ENCODE results near the gene NEU2.
"Not testable (repeated sequence)": the region's sequence is repeated elsewhere in the genome, so short reads cannot be mapped to it uniquely, and the experiment has no call there.

Gene NEU2

DNA sequence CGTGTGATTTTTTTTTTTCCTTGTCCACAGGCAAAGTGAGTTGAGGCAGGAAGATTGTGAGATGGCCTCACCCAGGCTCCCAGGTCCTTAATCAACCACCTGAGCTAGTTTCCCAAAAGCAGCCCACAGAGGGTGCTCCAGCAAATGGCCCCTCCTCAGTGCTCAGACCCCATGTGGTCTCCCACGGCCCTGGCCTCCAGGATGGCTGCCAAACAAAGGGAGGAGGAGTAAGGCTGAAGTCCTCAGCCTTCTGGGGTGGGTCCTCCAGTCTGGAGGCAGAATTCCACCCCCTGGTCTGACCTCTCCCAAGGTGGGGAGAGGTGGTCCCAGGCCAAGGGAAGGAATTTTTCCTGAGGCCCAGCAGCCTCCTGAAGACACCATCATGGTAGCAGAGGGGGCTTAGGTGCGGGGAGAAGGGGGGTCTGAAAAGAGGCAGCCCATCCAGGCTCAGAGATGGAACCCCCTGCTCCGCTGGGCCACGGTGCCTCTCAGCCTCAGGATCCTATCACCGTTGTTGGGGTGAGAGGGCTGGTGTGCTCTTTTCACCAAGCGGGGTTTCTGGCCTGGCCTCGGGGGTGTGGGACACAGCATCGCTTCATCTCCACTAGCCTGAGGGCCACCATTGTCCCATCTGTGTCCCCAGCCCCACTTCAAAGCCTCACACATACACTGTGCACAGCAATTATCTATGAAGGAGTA is 21.8 kb upstream of the NEU2 start:
- FAIRE-seq (no peak), DNase-seq (ENCODE audit: low spot score) (no peak)

DNA sequence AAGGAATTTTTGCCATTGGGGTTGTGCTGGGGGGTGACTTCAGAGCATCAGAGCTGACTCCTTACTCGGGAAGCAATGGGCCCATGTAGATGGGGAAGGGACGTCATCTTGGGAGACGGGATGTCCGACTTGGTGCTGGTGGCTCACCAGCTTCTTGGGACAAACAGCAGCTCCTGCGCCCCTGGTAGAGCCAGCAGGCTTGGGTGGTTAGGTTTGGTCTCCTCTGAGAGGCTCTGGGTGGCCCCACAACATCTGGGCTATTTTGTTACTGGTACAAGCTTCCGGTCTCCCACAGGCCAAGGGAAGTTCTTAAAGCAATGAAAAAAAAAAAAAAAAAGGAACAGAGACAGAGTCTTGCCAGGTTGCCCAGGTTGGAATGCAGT is 21.2 kb upstream of the NEU2 start:
- no peak for DNase-seq (ENCODE audit: low spot score)
- no peak for FAIRE-seq

DNA sequence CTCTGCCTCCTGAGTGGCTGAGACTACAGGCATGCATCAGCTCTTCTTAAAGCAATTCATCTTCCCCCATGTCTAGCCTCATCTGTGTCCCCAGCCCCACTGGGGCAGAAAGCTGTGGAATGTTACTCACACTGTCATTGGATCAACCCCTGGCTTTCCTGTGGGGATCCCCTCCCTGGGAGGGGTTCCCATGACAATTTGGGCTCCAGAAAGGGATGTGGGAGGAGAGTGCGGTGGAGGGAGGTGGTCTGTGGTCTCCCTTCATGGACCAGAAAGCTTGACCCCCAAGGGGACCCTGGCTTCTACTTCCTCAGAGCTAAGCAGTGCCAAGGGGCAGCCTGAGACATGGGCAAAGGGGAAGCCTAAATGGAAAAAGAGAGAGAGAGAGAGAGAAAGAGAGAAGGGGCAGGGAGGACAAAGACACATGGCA is 20.8 kb upstream of the NEU2 start:
- FAIRE-seq (no peak), DNase-seq (ENCODE audit: low spot score) (no peak)

DNA sequence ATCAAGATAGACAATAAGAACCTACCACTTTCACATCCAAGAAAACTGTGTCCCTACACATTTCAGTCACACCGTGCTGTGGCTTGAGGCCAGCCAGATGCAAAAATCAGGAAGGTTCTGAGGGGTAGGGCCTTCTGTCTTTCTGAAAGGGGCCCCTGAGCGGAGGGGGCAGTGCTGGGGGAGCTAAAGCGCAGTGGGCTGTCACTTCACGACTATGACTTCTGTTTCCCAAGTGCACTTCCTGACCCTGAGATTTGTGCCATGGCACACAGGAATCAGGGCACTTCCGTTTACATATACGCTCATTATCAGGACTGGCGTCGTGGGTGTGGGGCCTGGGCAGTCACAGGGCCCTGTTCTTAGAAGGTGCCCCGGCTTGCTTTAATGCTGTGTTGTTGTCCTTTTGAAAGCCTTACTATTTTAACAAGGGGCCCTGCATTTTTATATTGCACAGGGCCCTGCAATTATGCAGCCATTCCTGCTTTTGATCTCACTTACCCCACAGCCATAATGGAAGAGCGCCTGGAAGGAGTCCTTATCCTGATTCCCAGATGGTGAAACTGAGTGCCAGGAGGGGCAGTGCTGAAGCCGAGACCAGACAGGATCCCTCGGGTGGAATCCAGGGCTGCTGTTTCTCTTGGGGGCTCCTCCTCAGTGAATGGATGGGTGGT is 20.0 kb upstream of the NEU2 start:
- FAIRE-seq, result no peak
- DNase-seq (ENCODE audit: low spot score), result no peak

DNA sequence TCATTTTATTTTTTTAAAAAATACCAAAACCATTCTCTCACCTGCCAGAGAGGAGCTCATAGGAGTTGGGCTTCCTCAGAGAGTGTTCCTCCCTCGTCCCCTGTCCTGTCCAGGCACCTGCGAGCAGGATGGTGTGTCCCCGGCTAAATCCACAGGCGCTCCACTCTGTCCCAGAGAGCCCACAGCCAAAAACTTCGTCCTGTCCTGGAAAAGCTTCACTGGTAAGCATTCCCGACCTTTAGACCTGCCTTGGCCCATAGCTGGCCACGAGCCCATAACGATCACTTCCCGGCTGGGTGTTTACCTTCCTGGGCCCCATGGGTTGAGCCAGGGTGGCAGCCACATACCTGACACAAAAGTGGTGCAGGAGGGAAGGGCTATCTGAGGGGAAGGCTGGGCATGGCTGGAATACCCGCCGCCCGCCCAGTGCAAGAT is 19.4 kb upstream of the NEU2 start, which contains the start of gene NGEF:
Gene NGEF, minus strand, starts transcription at position 230 of the 435 bp plus-strand sequence. CDS start 38,366 bp downstream, outside the sequence.
- FAIRE-seq (no peak), DNase-seq (ENCODE audit: low spot score) (no peak)

DNA sequence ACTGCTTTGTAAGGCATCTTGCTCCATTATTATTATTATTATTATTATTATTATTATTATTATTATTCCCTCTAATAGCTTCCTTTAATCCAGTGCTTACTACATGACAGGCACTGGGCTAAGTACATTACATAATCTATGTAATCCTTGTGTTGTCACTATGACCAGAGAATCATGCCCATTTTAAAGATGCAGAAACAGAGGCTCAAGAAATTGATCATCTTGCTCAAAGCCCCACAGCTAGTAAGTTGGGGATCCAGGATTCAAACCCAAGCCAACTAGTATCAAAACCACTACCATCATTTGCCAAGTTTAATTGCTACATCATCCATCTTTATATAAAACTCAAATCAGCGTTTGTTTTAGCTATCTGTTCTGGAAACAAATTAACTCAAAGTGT is 18.8 kb upstream of the NEU2 start:
- no peak for FAIRE-seq
- DNase-seq (ENCODE audit: low spot score), result no peak

DNA sequence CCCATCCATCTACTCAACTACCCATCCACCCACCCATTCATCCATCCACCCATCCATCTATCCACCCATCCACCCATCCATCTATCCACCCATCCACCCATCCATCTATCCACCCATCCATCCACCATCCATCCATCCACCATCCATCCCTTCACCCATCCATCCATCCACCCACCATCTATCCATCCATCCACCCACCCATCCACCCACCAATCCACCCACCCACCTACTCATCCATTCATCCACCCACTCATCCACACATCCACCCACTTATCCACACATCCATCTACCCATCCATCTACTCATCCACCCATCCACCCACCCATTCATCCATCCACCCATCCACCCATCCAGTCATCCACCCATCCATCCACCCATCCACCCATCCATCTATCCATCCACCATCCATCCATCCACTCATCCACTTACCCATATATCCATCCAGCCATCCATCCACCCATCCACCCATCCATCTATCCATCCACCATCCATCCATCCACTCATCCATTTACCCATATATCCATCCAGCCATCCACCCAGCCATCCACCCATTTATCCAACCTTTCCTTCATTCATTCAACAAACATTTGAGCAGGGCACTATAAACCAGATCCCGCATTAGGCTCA is 17.3 kb upstream of the NEU2 start:
- DNase-seq (ENCODE audit: low spot score) (no peak), FAIRE-seq (peak; percentile 98)

DNA sequence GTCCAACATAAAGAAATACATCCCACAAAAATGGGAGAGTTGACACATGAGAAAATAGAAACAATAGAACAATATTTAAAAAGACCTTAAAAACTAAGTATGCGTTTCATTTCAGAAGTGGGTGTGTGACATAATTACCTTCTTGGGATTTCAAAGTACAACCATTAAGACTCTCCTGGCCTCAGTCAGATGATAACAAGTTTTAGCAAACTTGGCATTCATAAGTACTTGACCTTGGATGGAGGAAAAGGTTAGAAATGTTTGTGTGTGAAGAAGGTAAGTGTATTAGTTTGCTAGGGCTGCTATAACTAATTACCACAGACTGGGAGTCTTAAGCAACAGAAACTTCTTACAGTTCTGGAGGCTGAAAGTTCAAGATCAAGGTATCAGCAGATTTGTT is 14.5 kb upstream of the NEU2 start:
- no peak for DNase-seq (ENCODE audit: low spot score)
- FAIRE-seq, result no peak

DNA sequence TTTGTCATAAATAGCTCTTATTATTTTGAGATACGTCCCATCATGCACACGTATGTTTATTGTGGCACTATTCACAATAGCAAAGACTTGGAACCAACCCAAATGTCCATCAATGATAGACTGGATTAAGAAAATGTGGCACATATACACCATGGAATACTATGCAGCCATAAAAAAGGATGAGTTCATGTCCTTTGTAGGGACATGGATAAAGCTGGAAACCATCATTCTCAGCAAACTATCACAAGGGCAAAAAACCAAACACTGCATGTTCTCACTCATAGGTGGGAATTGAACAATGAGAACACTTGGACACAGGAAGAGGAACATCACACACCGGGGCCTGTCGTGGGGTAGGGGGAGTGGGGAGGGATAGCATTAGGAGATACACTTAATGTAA is 12.9 kb upstream of the NEU2 start:
- FAIRE-seq; DNase-seq (ENCODE audit: low spot score): not testable (repeated sequence)

DNA sequence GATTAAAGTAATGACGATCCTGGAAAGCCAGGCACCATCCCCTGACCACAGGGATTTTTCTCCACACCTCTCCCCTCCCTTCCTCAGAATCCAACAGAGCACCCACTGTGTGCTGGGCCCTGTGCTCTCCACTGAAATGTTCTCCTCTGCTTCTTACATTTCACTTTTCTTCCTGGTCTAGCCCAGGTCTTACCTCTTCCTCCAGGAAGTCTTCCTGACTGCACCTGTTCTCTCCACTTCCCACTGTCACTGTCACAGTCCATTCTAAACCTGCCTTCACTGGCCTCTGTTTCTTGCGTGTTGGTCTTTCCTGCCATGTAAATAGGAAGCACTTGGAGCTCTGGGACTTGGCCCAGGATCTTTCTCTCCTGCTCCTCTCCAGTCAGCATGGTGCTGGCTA is 12.0 kb upstream of the NEU2 start:
- no peak for FAIRE-seq
- no peak for DNase-seq (ENCODE audit: low spot score)

DNA sequence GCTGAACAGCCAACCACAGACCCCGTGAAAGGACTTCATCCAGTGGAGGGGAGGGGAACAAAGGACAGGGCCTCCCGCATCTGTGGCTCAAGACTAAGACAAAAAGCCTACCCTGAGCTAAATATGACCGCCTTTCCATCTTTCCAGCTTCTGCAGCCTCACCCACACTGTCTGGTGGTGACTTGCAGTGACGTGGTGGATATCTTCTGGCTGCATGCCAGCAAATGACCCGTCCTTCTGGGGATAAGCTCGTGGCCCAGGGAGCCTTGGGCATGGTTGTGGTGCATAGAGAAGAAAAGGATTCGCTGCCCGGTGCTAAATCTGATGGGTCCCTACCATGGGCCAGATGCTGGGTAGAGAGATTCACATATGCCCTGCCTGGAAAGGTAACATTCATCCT is 10.7 kb upstream of the NEU2 start:
- DNase-seq (ENCODE audit: low spot score) (no peak), FAIRE-seq (no peak)

DNA sequence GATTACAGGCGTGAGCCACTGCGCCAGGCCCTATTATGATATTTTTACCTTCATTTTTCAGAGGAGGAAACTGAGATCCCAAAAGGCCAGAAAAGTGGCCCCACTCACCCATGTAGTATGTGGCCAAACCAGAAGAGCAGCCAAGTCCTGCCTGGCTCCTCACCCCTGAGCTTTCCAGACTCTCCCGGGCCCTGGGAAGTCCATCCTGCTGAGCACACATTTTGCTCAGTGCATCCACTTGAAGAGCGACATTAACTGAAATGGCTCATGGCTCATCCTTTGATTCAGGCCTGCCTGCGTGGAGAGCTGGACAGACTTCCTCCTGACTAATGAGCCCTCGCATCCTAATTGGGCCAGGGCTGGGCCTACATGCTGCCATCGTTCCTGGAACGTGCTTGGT is 9.9 kb upstream of the NEU2 start:
- DNase-seq (ENCODE audit: low spot score) (no peak), FAIRE-seq (no peak)

DNA sequence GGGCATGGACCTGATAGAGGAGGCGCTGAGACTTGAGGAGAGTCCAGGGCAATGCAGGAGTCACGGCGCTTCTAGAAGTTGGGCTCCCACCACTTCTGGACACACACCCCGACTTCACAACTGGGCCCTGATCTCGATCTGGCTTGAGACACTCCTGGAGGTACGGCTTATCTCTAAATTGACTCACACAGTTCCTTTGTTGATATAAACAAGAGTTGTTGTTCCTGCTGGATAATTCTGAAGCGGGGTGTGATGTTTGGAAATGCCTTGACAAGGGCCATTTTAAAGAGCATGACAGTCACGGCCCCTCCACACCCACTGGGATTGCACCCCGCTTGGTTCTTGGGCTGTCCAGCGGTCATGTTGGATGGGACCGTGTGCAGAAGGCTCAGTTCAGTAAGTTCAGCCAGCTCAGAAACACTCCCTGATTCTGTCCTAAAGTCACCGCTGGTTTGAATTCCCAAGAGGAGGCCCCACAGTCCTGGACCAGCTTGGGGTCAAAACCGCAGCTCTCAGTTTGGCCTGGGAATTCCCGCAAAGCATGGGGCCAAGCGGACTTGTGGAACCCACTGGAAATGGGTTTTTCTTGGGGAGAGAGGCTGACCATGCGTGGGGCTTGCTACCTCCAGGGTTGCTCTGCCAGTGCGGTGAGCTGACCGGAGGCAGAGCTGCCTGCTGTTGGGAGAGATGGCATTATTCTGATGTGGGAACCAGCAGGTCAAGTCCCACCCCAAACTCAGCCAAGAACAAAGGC is 9.3 kb upstream of the NEU2 start:
- DNase-seq (ENCODE audit: low spot score) (no peak), FAIRE-seq (no peak)

DNA sequence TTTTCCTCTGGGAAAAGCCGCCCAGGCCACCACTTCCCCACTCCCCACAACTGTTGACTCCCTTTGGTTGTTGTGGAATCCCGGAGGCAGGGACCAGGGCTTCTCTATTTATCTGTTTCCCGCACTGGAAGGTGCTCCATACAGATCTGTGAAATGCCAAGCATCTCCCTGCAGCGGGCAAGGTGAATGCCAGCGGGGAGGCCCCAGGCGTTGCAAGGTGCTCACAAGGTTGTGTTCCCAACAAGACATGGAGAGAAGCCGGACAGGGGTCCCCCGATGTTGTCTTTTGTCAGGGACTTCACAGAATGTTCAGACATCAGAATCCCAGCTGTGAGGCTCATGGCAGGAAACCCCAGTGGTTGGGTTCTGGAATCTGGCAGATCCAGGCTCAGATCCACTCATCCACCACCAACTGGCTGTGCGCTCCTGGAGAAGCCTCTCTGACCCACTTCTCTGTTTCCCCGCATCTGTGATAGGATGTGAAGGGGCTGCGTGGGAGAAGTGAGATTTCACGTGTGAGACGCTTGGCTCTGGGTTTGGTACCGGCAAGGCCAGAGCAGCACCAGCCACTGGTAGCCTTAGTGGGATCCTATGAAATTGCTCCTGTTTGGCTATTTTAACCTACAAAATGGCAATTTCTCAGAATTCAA is 8.6 kb upstream of the NEU2 start:
- no peak for DNase-seq (ENCODE audit: low spot score)
- FAIRE-seq, result no peak

DNA sequence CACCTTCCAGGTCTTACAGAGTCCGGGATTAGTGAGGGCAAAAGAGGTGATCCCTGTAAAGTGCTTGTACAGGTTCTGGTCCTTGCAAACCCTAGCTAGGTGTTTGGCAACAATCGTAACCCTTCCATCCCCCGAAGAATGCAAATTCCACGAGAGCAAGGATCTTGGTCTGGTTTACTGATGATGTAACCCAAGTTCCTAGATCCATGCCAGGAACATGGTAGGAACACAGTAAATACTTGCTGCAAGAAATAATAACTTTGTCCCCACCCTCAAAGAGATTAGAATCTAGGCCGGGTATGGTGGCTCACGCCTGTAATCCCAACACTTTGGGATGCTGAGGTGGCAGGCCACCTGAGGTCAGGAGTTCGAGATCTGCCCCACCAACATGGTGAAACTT is 6.8 kb upstream of the NEU2 start:
- no peak for DNase-seq (ENCODE audit: low spot score)
- FAIRE-seq, result no peak

DNA sequence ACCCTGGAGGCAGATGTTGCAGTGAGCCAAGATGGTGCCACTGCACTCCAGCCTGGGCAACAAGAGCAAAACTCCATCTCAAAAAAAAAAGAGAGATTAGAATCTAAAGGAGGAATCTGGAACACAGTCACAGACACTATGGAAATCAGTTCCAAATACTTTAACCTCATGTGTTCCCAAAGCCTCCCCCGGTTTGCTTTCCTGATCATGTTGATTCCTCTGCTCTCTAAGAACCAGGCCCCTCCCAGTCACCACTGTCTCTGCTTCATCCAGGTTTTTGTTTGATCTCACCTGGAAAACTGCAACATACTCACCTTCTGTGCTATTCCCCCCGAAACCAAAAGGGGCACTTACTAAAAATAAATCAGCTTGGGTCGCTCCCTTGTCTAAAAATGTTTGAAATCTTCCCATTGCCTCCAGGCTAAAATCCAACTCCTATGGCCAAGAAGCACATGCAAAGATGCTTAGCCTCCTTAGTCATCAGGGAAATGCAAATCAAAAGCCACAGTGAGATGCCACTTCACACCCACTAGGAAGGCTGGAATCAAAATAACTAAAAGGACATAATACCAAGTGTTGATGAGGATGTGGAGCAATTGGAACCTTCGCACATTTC is 6.2 kb upstream of the NEU2 start:
- DNase-seq (ENCODE audit: low spot score) (no peak), FAIRE-seq (no peak)

DNA sequence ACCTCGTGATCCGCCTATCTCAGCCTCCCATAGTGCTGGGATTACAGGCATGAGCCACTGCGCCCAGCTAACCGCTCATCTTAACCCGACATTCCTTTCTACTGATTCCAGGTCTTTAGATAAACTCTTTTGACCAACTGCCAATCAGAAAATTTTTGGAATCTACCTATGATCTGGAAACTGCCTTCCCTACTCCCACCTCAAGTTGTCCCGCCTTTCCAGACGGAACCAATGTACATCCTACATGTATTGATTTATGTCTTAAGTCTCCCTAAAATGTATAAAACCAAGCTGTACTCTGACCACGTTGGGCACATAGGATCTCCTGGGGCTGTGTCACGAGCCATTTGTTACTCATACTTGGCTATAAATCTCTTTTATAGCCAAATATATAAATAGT is 3.2 kb upstream of the NEU2 start:
- no peak for FAIRE-seq
- DNase-seq (ENCODE audit: low spot score), result no peak

DNA sequence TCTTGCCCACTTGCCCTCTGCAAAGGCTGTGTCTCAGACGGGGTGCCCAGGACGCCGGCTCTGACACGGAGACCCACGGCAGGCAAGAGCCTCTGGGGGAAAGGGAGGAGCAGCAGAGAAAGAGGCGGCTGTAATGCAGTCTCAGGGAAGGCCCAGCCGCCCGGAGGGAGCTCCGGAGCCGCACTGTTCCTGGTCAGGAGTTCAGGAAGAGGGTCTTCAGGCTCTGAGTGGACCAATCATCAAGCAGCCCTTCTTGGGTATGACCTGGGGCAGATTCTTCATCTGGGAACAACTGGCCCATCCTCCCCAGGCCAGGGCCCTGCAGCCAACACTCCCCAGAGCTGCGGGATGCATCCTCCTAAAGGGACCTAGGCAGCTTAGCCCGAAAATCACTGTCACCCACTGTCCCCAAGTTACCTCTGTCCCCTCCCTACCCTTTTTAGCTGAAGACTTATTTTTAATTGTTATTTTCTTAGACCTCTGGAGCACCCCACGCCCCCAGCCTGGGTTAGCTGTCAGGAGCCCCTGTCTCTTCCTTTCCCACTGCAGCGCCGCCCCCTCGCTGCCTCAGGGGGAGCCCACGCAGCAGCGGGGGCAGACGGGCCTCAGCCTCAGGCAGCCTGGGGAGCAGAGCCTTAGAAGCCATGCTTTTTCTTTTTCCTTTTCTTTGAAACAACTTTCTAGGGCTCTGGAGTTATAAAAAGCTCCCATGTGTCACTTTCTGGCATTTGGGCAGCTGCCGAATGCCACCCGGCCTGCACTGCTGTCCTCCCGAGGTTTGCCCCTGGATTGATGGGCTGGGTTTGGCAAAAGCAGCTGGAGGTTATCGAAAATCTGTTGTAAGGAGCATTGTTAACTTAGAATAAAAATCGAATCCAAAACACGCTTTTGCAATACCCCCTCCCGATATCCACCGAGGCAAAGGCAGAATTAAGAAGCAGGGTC is 644 bp upstream of the NEU2 start:
- FAIRE-seq, result no peak
- no peak for DNase-seq (ENCODE audit: low spot score)

DNA sequence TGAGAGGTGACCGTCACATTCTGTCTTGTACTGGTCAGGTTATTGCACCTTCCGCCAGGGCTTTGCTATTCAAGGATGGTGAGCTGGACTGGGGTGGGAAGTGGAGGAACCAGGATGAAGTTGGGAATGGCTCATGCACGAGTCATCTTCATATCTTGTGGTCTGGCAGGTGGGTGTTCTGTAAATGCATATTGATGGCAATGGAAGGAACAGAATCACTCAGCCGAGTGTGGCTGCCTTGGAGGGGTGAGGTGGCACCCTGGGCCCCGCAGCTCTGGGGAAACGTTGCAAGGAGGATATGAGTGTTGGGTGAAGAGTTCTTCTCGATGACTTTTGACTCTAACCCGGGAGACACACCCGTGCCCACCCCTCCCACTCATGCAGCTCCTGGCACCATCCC is 1.2 kb downstream of the NEU2 start:
- DNase-seq (ENCODE audit: low spot score) (no peak), FAIRE-seq (no peak)

Data from urothelium cell line (cell line).